ENCODE measurements around the gene BPIFA3. TPM values are rescaled to one million over a fixed set of nuclear protein-coding genes. Genes with fewer than 3 reads are reported as not detected.
"Not testable (repeated sequence)": the region's sequence is repeated elsewhere in the genome, so short reads cannot be mapped to it uniquely, and the experiment has no call there.

BPIFA3 gene
- not detected for total RNA-seq

GRCh38 chr20:33217052-33217451, at the start of gene BPIFA3:
Gene BPIFA3, plus strand, starts transcription at chr20:33217352. Its CDS starts 185 bp downstream, at chr20:33217537.
- Mint-ChIP-seq H3K36me3 (ENCODE audit: low read depth) (no peaks in the 10 kb centered on the region), H3K27me3 (ENCODE audit: low read depth) (peaks cover 7% of the 10 kb centered on the region), H3K4me1 (ENCODE audit: low read depth) (no peaks in the 10 kb centered on the region), H3K4me3 (no peak within 1 kb of the TSS), H3K27ac (no peak within 1 kb of the TSS), H3K9me3 (no peaks in the 10 kb centered on the region)
- DNase-seq: no peak
- intact Hi-C loops (cut with micrococcal nuclease): no loop called here
- CTCF ChIA-PET: no interaction called here

GRCh38 chr20:33167859-33168258, 49.3 kb upstream of the BPIFA3 start, which contains the start of gene BPIFA2:
Gene BPIFA2, plus strand, starts transcription at chr20:33168159. Its CDS starts 987 bp downstream, at chr20:33169146.
- H3K4me3 Mint-ChIP-seq: no peak within 1 kb of the TSS
- H3K9me3 Mint-ChIP-seq: peaks cover 20% of the 10 kb centered on the region
- no peaks in the 10 kb centered on the region for H3K36me3 Mint-ChIP-seq (ENCODE audit: low read depth)
- no peaks in the 10 kb centered on the region for H3K4me1 Mint-ChIP-seq (ENCODE audit: low read depth)
- CTCF ChIA-PET: no interaction called here
- no peak for DNase-seq
- H3K27ac Mint-ChIP-seq: no peak within 1 kb of the TSS
- intact Hi-C loops (cut with micrococcal nuclease): no loop called here
- H3K27me3 Mint-ChIP-seq (ENCODE audit: low read depth): peaks cover 4% of the 10 kb centered on the region

- Mint-ChIP-seq H3K4me1 (ENCODE audit: low read depth) (no peaks in the 10 kb centered on the region), H3K9me3 (peaks cover 20% of the 10 kb centered on the region), H3K27ac (no peak overlapping the region), H3K4me3 (no peak overlapping the region), H3K27me3 (ENCODE audit: low read depth) (peaks cover 4% of the 10 kb centered on the region), H3K36me3 (ENCODE audit: low read depth) (no peaks in the 10 kb centered on the region)
- peak; percentile 55 for DNase-seq
- intact Hi-C loops (cut with micrococcal nuclease): no loop called here
- CTCF ChIA-PET: interaction anchor here (0.8 to 1.2 kb wide), 3 partner anchors 45 to 131 kb away, joined by 3 to 4 read pairs (median 3); no protein-coding TSS in a partner anchor
Measured at GRCh38 chr20:33169176-33169794, 47.9 kb upstream of the BPIFA3 start.

GRCh38 chr20:33172781-33173180, 44.4 kb upstream of the BPIFA3 start:
- H3K36me3 Mint-ChIP-seq (ENCODE audit: low read depth): no peaks in the 10 kb centered on the region
- CTCF ChIA-PET: interaction anchor here (0.7 kb wide), 1 partner anchor 587 kb away, joined by 3 read pairs; no protein-coding TSS in a partner anchor
- peaks cover 20% of the 10 kb centered on the region for H3K9me3 Mint-ChIP-seq
- H3K4me3 Mint-ChIP-seq: no peak overlapping the region
- no peak for DNase-seq
- intact Hi-C loops (cut with micrococcal nuclease): no loop called here
- no peaks in the 10 kb centered on the region for H3K4me1 Mint-ChIP-seq (ENCODE audit: low read depth)
- H3K27me3 Mint-ChIP-seq (ENCODE audit: low read depth): peaks cover 4% of the 10 kb centered on the region
- no peak overlapping the region for H3K27ac Mint-ChIP-seq

- H3K27ac Mint-ChIP-seq: no peak overlapping the region
- intact Hi-C loops (cut with micrococcal nuclease): no loop called here
- DNase-seq: no peak
Measured at GRCh38 chr20:33175123-33175522, 42.0 kb upstream of the BPIFA3 start.

GRCh38 chr20:33176101-33176500, 41.1 kb upstream of the BPIFA3 start:
- H3K36me3 Mint-ChIP-seq (ENCODE audit: low read depth): no peaks in the 10 kb centered on the region
- CTCF ChIA-PET: no interaction called here
- no peak for DNase-seq
- H3K4me3 Mint-ChIP-seq: no peak overlapping the region
- no peak overlapping the region for H3K27ac Mint-ChIP-seq
- H3K4me1 Mint-ChIP-seq (ENCODE audit: low read depth): no peaks in the 10 kb centered on the region
- intact Hi-C loops (cut with micrococcal nuclease): no loop called here
- peaks cover 2% of the 10 kb centered on the region for H3K27me3 Mint-ChIP-seq (ENCODE audit: low read depth)
- H3K9me3 Mint-ChIP-seq: peaks cover 7% of the 10 kb centered on the region

More at GRCh38 chr20:33175123-33175522, 42.0 kb upstream of the BPIFA3 start:
- H3K4me3 Mint-ChIP-seq: no peak overlapping the region
- H3K27me3 Mint-ChIP-seq (ENCODE audit: low read depth): peaks cover 4% of the 10 kb centered on the region
- CTCF ChIA-PET: no interaction called here
- H3K9me3 Mint-ChIP-seq: peaks cover 10% of the 10 kb centered on the region
- no peaks in the 10 kb centered on the region for H3K36me3 Mint-ChIP-seq (ENCODE audit: low read depth)
- H3K4me1 Mint-ChIP-seq (ENCODE audit: low read depth): no peaks in the 10 kb centered on the region

- no peaks in the 10 kb centered on the region for H3K36me3 Mint-ChIP-seq (ENCODE audit: low read depth)
- intact Hi-C loops (cut with micrococcal nuclease): no loop called here
- no peak overlapping the region for H3K27ac Mint-ChIP-seq
- no peak overlapping the region for H3K4me3 Mint-ChIP-seq
- no peaks in the 10 kb centered on the region for H3K4me1 Mint-ChIP-seq (ENCODE audit: low read depth)
- H3K9me3 Mint-ChIP-seq: no peaks in the 10 kb centered on the region
- CTCF ChIA-PET: interaction anchor here (0.6 kb wide), 1 partner anchor 1526 kb away, joined by 3 read pairs; no protein-coding TSS in a partner anchor
- no peak for DNase-seq
- H3K27me3 Mint-ChIP-seq (ENCODE audit: low read depth): no peaks in the 10 kb centered on the region
Measured at GRCh38 chr20:33177866-33178265, 39.3 kb upstream of the BPIFA3 start.

- DNase-seq: no peak
- H3K27me3 Mint-ChIP-seq (ENCODE audit: low read depth): peaks cover 3% of the 10 kb centered on the region
- no peaks in the 10 kb centered on the region for H3K4me1 Mint-ChIP-seq (ENCODE audit: low read depth)
- no peak overlapping the region for H3K27ac Mint-ChIP-seq
- intact Hi-C loops (cut with micrococcal nuclease): no loop called here
- no peak overlapping the region for H3K4me3 Mint-ChIP-seq
- H3K9me3 Mint-ChIP-seq: peaks cover 6% of the 10 kb centered on the region
- no peaks in the 10 kb centered on the region for H3K36me3 Mint-ChIP-seq (ENCODE audit: low read depth)
- CTCF ChIA-PET: no interaction called here
Measured at GRCh38 chr20:33178726-33179125, 38.4 kb upstream of the BPIFA3 start.

- Mint-ChIP-seq H3K4me3 (no peak overlapping the region), H3K27me3 (ENCODE audit: low read depth) (peaks cover 3% of the 10 kb centered on the region), H3K27ac (no peak overlapping the region), H3K9me3 (peaks cover 6% of the 10 kb centered on the region), H3K36me3 (ENCODE audit: low read depth) (no peaks in the 10 kb centered on the region), H3K4me1 (ENCODE audit: low read depth) (no peaks in the 10 kb centered on the region)
- CTCF ChIA-PET: no interaction called here
- intact Hi-C loops (cut with micrococcal nuclease): no loop called here
- no peak for DNase-seq
Measured at GRCh38 chr20:33180169-33180568, 37.0 kb upstream of the BPIFA3 start.

GRCh38 chr20:33181482-33182093, 35.6 kb upstream of the BPIFA3 start:
- CTCF ChIA-PET: no interaction called here
- H3K4me3 Mint-ChIP-seq: no peak overlapping the region
- no peak for DNase-seq
- peaks cover 3% of the 10 kb centered on the region for H3K27me3 Mint-ChIP-seq (ENCODE audit: low read depth)
- H3K9me3 Mint-ChIP-seq: peaks cover 6% of the 10 kb centered on the region
- H3K36me3 Mint-ChIP-seq (ENCODE audit: low read depth): no peaks in the 10 kb centered on the region
- H3K27ac Mint-ChIP-seq: no peak overlapping the region
- intact Hi-C loops (cut with micrococcal nuclease): no loop called here
- H3K4me1 Mint-ChIP-seq (ENCODE audit: low read depth): no peaks in the 10 kb centered on the region

- Mint-ChIP-seq H3K27ac (no peak overlapping the region), H3K4me3 (no peak overlapping the region), H3K27me3 (ENCODE audit: low read depth) (peaks cover 3% of the 10 kb centered on the region), H3K36me3 (ENCODE audit: low read depth) (no peaks in the 10 kb centered on the region), H3K4me1 (ENCODE audit: low read depth) (no peaks in the 10 kb centered on the region), H3K9me3 (peaks cover 6% of the 10 kb centered on the region)
- intact Hi-C loops (cut with micrococcal nuclease): no loop called here
- no peak for DNase-seq
- CTCF ChIA-PET: interaction anchor here (0.6 kb wide), 1 partner anchor 1231 kb away, joined by 4 read pairs; no protein-coding TSS in a partner anchor
Measured at GRCh38 chr20:33183312-33183711, 33.8 kb upstream of the BPIFA3 start.

GRCh38 chr20:33185031-33185590, 32.0 kb upstream of the BPIFA3 start:
- not testable (repeated sequence) for H3K27ac Mint-ChIP-seq

GRCh38 chr20:33187491-33187890, 29.7 kb upstream of the BPIFA3 start:
- Mint-ChIP-seq H3K27ac (no peak overlapping the region), H3K27me3 (ENCODE audit: low read depth) (peaks cover 3% of the 10 kb centered on the region), H3K4me1 (ENCODE audit: low read depth) (no peaks in the 10 kb centered on the region), H3K4me3 (no peak overlapping the region), H3K9me3 (peaks cover 6% of the 10 kb centered on the region), H3K36me3 (ENCODE audit: low read depth) (no peaks in the 10 kb centered on the region)
- CTCF ChIA-PET: no interaction called here
- intact Hi-C loops (cut with micrococcal nuclease): no loop called here
- no peak for DNase-seq

More at GRCh38 chr20:33185031-33185590, 32.0 kb upstream of the BPIFA3 start:
- CTCF ChIA-PET; H3K9me3 Mint-ChIP-seq; H3K4me1 Mint-ChIP-seq (ENCODE audit: low read depth); DNase-seq; intact Hi-C loops (cut with micrococcal nuclease); H3K36me3 Mint-ChIP-seq (ENCODE audit: low read depth); H3K27me3 Mint-ChIP-seq (ENCODE audit: low read depth); H3K4me3 Mint-ChIP-seq: not testable (repeated sequence)
